NCI-H2227 (cell line): ENCODE results near the gene PODXL2.

ENCODE experiments used
- DNase-seq: peaks from one replicate; lab custom pipeline; 2025; ENCODE audit not compliant: unreplicated experiment; lab: John Stamatoyannopoulos, UW

Gene PODXL2

GRCh38 chr3:127628788-127629466, at the start of gene PODXL2:
Gene PODXL2 (plus strand): TSS chr3:127629185. CDS start chr3:127629220, 35 bp downstream.
- DNase-seq, result peak; percentile 80

GRCh38 chr3:127580327-127581060, 48.5 kb upstream of the PODXL2 start:
- no peak for DNase-seq

GRCh38 chr3:127584734-127585133, 44.3 kb upstream of the PODXL2 start:
- DNase-seq, result no peak

- DNase-seq, result no peak
Observed at GRCh38 chr3:127585163-127585812, 43.7 kb upstream of the PODXL2 start.

- no peak for DNase-seq
Observed at GRCh38 chr3:127585813-127586413, 43.1 kb upstream of the PODXL2 start.

- DNase-seq, result no peak
Observed at GRCh38 chr3:127587876-127588275, 41.1 kb upstream of the PODXL2 start.

GRCh38 chr3:127588806-127589577, 40.0 kb upstream of the PODXL2 start:
- DNase-seq, result no peak

- no peak for DNase-seq
Observed at GRCh38 chr3:127589600-127590281, 39.2 kb upstream of the PODXL2 start.

GRCh38 chr3:127590282-127590592, 38.7 kb upstream of the PODXL2 start:
- DNase-seq, result peak; percentile 56

- DNase-seq, result peak; percentile 93
Observed at GRCh38 chr3:127590593-127591465, 38.2 kb upstream of the PODXL2 start, which contains the start of gene TPRA1. Gene TPRA1 (minus strand): TSS chr3:127590733. CDS start chr3:127580146, 10,587 bp downstream.

GRCh38 chr3:127593178-127593577, 35.8 kb upstream of the PODXL2 start:
- no peak for DNase-seq

GRCh38 chr3:127595303-127595702, 33.7 kb upstream of the PODXL2 start:
- DNase-seq, result no peak

- DNase-seq, result no peak
Observed at GRCh38 chr3:127597020-127597771, 31.8 kb upstream of the PODXL2 start.

GRCh38 chr3:127598841-127599570, 30.0 kb upstream of the PODXL2 start:
- no peak for DNase-seq

GRCh38 chr3:127600749-127601456, 28.1 kb upstream of the PODXL2 start:
- DNase-seq, result no peak

GRCh38 chr3:127604035-127604434, 24.9 kb upstream of the PODXL2 start:
- no peak for DNase-seq

- DNase-seq, result no peak
Observed at GRCh38 chr3:127604546-127605165, 24.3 kb upstream of the PODXL2 start.
